Endothelial cell (in vitro differentiated cells): ENCODE measurements around the gene DMD. TPM values are rescaled to one million over a fixed set of nuclear protein-coding genes. Genes with fewer than 3 reads are reported as not detected.
"Not testable (repeated sequence)": the region's sequence is repeated elsewhere in the genome, so short reads cannot be mapped to it uniquely, and the experiment has no call there.

Source experiments
- DNase-seq: peaks from one replicate; pipeline ENCODE4 v3.0.0; 2021; ENCODE audit warnings: low spot score
- H3K27ac Mint-ChIP-seq: one replicate; pipeline ENCODE4 v1.8.0; 2021; ENCODE audit warnings: mixed read lengths, inconsistent platforms; ENCODE audit not compliant: unreplicated experiment
- H3K27me3 Mint-ChIP-seq: one replicate; pipeline ENCODE4 v1.8.0; 2021; ENCODE audit warnings: mild to moderate bottlenecking, moderate library complexity, mixed read lengths, inconsistent platforms; ENCODE audit not compliant: unreplicated experiment
- H3K36me3 Mint-ChIP-seq: one replicate; pipeline ENCODE4 v1.8.0; 2021; ENCODE audit warnings: mild to moderate bottlenecking, low read depth, mixed read lengths, inconsistent platforms; ENCODE audit not compliant: unreplicated experiment
- H3K4me1 Mint-ChIP-seq: one replicate; pipeline ENCODE4 v1.8.0; 2021; ENCODE audit warnings: mild to moderate bottlenecking, mixed read lengths, inconsistent platforms; ENCODE audit not compliant: unreplicated experiment
- H3K4me3 Mint-ChIP-seq: one replicate; pipeline ENCODE4 v1.8.0; 2021; ENCODE audit warnings: mild to moderate bottlenecking, mixed read lengths, inconsistent platforms; ENCODE audit not compliant: unreplicated experiment
- H3K9me3 Mint-ChIP-seq: one replicate; pipeline ENCODE4 v1.8.0; 2021; ENCODE audit warnings: mixed read lengths, inconsistent platforms; ENCODE audit not compliant: unreplicated experiment
- CTCF ChIP-seq: fragments of 200-600 bp; sonication (generic); IDR thresholded peaks from one replicate; pipeline ENCODE4 v1.5.0; 2021; ENCODE audit warnings: antibody characterized with exemption; ENCODE audit not compliant: unreplicated experiment
- total RNA-seq: library from RNA; stranded (reverse); fragmentation: NEBNext Ultra II Directional; extraction: Animal tissue kit (Norgen Biotek cat#: 25700); gene quantifications from one replicate; pipeline ENCODE4 v1.2.1, GENCODE V29; 2021; ENCODE audit not compliant: unreplicated experiment

The DMD gene
- total RNA-seq, 1 donor from 2014 or later = 5.5 TPM

GRCh38 chrX:31388946-31389345, 1822.4 kb downstream of the DMD start:
- no peak for DNase-seq
- Mint-ChIP-seq H3K9me3 (no peaks in the 10 kb centered on the region), H3K4me1 (no peaks in the 10 kb centered on the region), H3K36me3 (no peaks in the 10 kb centered on the region), H3K27me3 (no peaks in the 10 kb centered on the region), H3K27ac (no peak overlapping the region), H3K4me3 (no peak overlapping the region)
- TF ChIP-seq CTCF = no peak

GRCh38 chrX:31384471-31384870, 1826.9 kb downstream of the DMD start:
- DNase-seq = no peak
- Mint-ChIP-seq H3K27me3 (no peaks in the 10 kb centered on the region), H3K27ac (no peak overlapping the region), H3K36me3 (no peaks in the 10 kb centered on the region), H3K4me1 (peaks cover under 1% of the 10 kb centered on the region), H3K9me3 (no peaks in the 10 kb centered on the region), H3K4me3 (no peak overlapping the region)
- no peak for TF ChIP-seq CTCF

- H3K9me3 Mint-ChIP-seq = no peaks in the 10 kb centered on the region
- no peaks in the 10 kb centered on the region for H3K27me3 Mint-ChIP-seq
- no peaks in the 10 kb centered on the region for H3K36me3 Mint-ChIP-seq
- H3K4me1 Mint-ChIP-seq = peaks cover 4% of the 10 kb centered on the region
- no peak for TF ChIP-seq CTCF
- DNase-seq = no peak
- H3K4me3 Mint-ChIP-seq = no peak overlapping the region
- H3K27ac Mint-ChIP-seq = no peak overlapping the region
Observed at GRCh38 chrX:31383991-31384390, 1827.4 kb downstream of the DMD start.

- not testable (repeated sequence) for DNase-seq, H3K4me1 Mint-ChIP-seq, H3K27ac Mint-ChIP-seq, H3K9me3 Mint-ChIP-seq, H3K27me3 Mint-ChIP-seq, H3K4me3 Mint-ChIP-seq, H3K36me3 Mint-ChIP-seq
Observed at GRCh38 chrX:31378973-31379372, 1832.4 kb downstream of the DMD start.

GRCh38 chrX:31377821-31378220, 1833.5 kb downstream of the DMD start:
- H3K27me3 Mint-ChIP-seq, H3K4me1 Mint-ChIP-seq, H3K9me3 Mint-ChIP-seq, DNase-seq, H3K27ac Mint-ChIP-seq, H3K36me3 Mint-ChIP-seq, H3K4me3 Mint-ChIP-seq: not testable (repeated sequence)

GRCh38 chrX:31376408-31377022, 1834.8 kb downstream of the DMD start:
- no peaks in the 10 kb centered on the region for H3K36me3 Mint-ChIP-seq
- DNase-seq = no peak
- no peak for TF ChIP-seq CTCF
- no peaks in the 10 kb centered on the region for H3K9me3 Mint-ChIP-seq
- no peak overlapping the region for H3K27ac Mint-ChIP-seq
- no peaks in the 10 kb centered on the region for H3K27me3 Mint-ChIP-seq
- no peak overlapping the region for H3K4me3 Mint-ChIP-seq
- H3K4me1 Mint-ChIP-seq = peaks cover 8% of the 10 kb centered on the region
